Tibial artery (tissue), 4 donors: ENCODE measurements around the gene FOXE3.

ENCODE experiments used
- DNase-seq, 2 donors: peaks; one replicate each; pipeline ENCODE4 v3.0.0-alpha.2; 2019
- H3K27ac ChIP-seq, 2 donors: fragments of 200-600 bp; sonication (generic) in 1 of 2; 1 replicate in 1 of 2; 2 replicates in 1 of 2; pipeline ENCODE4 v1.5.1; 2018 to 2019; ENCODE audit warnings: mild to moderate bottlenecking in 1 of 2
- H3K27me3 ChIP-seq, 2 donors: fragments of 200-600 bp; sonication (generic) in 1 of 2; one replicate each; pipeline versions ENCODE4 v1.5.1 to v1.6.0; 2016 to 2019
- H3K36me3 ChIP-seq, 3 donors: fragments of 200-600 bp; sonication (generic) in 2 of 3; one replicate each; pipeline ENCODE4 v1.5.1; 2016 to 2019; ENCODE audit warnings: mild to moderate bottlenecking in 2 of 3
- H3K4me1 ChIP-seq, 4 donors: fragments of 200-600 bp; sonication (generic) in 2 of 4; 1 replicate in 3 of 4; 2 replicates in 1 of 4; pipeline ENCODE4 v1.5.1; 2016 to 2019
- H3K4me3 ChIP-seq, 2 donors: fragments of 200-600 bp; sonication (generic) in 1 of 2; 1 replicate in 1 of 2; 2 replicates in 1 of 2; pipeline ENCODE4 v1.5.1; 2018 to 2019; ENCODE audit warnings: mild to moderate bottlenecking in 2 of 2
- H3K9me3 ChIP-seq, 3 donors: fragments of 200-600 bp; sonication (generic) in 1 of 3; one replicate each; pipeline ENCODE4 v1.5.1; 2016 to 2019
- CTCF ChIP-seq, 2 experiments: fragments of 200-600 bp in 1 of 2; fragments of 450-650 bp in 1 of 2; IDR thresholded peaks; one replicate each; pipeline ENCODE4 v1.5.1; 2017 to 2019; ENCODE audit warnings: antibody characterized with exemption in 2 of 2, mild to moderate bottlenecking in 1 of 2, moderate library complexity in 1 of 2
- intact Hi-C: fragments of 100-400 bp; cut with DNase I; formaldehyde crosslinking; loops from one replicate; pipeline ENCODE4 v1.15.0; 2023; ENCODE audit warnings: low total_unique reads

FOXE3 gene

GRCh38 chr1:47380699-47381098 lies 35.4 kb upstream of the FOXE3 start:
- Histone ChIP-seq H3K4me3 (no peak overlapping the region), H3K27ac (no peak overlapping the region), H3K9me3 (no peaks in the 10 kb centered on the region), H3K4me1 (peaks cover 0 to 6% (median 0%) of the 10 kb centered on the region in 4 donors), H3K27me3 (no peaks in the 10 kb centered on the region), H3K36me3 (peaks cover 10 to 30% (median 21%) of the 10 kb centered on the region in 3 donors)
- intact Hi-C loops: no loop called here
- DNase-seq: no peak
- no peak for TF ChIP-seq CTCF (IDR thresholded peaks at IDR 0.05)

GRCh38 chr1:47382399-47382983 lies 33.6 kb upstream of the FOXE3 start:
- H3K36me3 ChIP-seq: peaks cover 3 to 22% (median 12%) of the 10 kb centered on the region in 3 donors
- intact Hi-C loops: no loop called here
- H3K27ac ChIP-seq: no peak overlapping the region
- no peak overlapping the region for H3K4me3 ChIP-seq
- peaks cover 0 to 6% (median 0%) of the 10 kb centered on the region in 4 donors for H3K4me1 ChIP-seq
- no peaks in the 10 kb centered on the region for H3K9me3 ChIP-seq
- H3K27me3 ChIP-seq: no peaks in the 10 kb centered on the region
- no peak for TF ChIP-seq CTCF (IDR thresholded peaks at IDR 0.05)
- no peak for DNase-seq

- Histone ChIP-seq H3K4me3 (no peak overlapping the region), H3K27me3 (no peaks in the 10 kb centered on the region), H3K9me3 (no peaks in the 10 kb centered on the region), H3K27ac (no peak overlapping the region), H3K4me1 (peaks cover 0 to 14% (median 3%) of the 10 kb centered on the region in 4 donors), H3K36me3 (peaks cover 0 to 17% (median 12%) of the 10 kb centered on the region in 3 donors)
- DNase-seq: no peak
- intact Hi-C loops: no loop called here
- no peak for TF ChIP-seq CTCF (IDR thresholded peaks at IDR 0.05)
Observed at GRCh38 chr1:47384083-47384482, 32.0 kb upstream of the FOXE3 start.

- H3K27ac ChIP-seq: no peak overlapping the region
- H3K27me3 ChIP-seq: no peaks in the 10 kb centered on the region
- intact Hi-C loops: loop anchor here (5.0 kb wide), 1 partner anchor 327 kb away; no protein-coding TSS in a partner anchor
- peaks cover 0 to 8% (median 6%) of the 10 kb centered on the region in 3 donors for H3K36me3 ChIP-seq
- H3K4me1 ChIP-seq: peaks cover 0 to 14% (median 3%) of the 10 kb centered on the region in 4 donors
- TF ChIP-seq CTCF (IDR thresholded peaks at IDR 0.05): no peak
- H3K4me3 ChIP-seq: no peak overlapping the region
- H3K9me3 ChIP-seq: no peaks in the 10 kb centered on the region
- no peak for DNase-seq
Observed at GRCh38 chr1:47385020-47385419, 31.1 kb upstream of the FOXE3 start.

- Histone ChIP-seq H3K36me3 (peaks cover 0 to 8% (median 6%) of the 10 kb centered on the region in 3 donors), H3K4me1 (peaks cover 0 to 8% (median 3%) of the 10 kb centered on the region in 4 donors), H3K27ac (no peak overlapping the region), H3K9me3 (no peaks in the 10 kb centered on the region), H3K27me3 (no peaks in the 10 kb centered on the region), H3K4me3 (no peak overlapping the region)
- intact Hi-C loops: loop anchor here (5.0 kb wide), 1 partner anchor 326 kb away; no protein-coding TSS in a partner anchor
- no peak for TF ChIP-seq CTCF (IDR thresholded peaks at IDR 0.05)
- DNase-seq: no peak
Observed at GRCh38 chr1:47386268-47386667, 29.8 kb upstream of the FOXE3 start.
